GM23248 (cell line): ENCODE results near the gene SSU72. TPM values are rescaled to one million over a fixed set of nuclear protein-coding genes. Genes with fewer than 3 reads are reported as not detected.
A peak's percentile ranks its signal among the peaks of the same experiment; 100 is the strongest.
"Not testable (repeated sequence)": the region's sequence is repeated elsewhere in the genome, so short reads cannot be mapped to it uniquely, and the experiment has no call there.

Experiments
- DNase-seq: peaks from one replicate; pipeline ENCODE4 v3.0.0-alpha.2; 2015
- H2AFZ ChIP-seq: fragments of 200-600 bp; sonication (generic); 2 replicates; pipeline ENCODE4 v1.6.1; 2016; ENCODE audit warnings: antibody characterized with exemption
- H3F3A ChIP-seq: fragments of 200-600 bp; sonication (generic); 2 replicates; pipeline ENCODE4 v1.6.1; 2016; ENCODE audit warnings: mild to moderate bottlenecking, antibody characterized with exemption, mixed run types; ENCODE audit not compliant: insufficient read depth
- H3K27ac ChIP-seq: fragments of 200-600 bp; sonication (generic); 2 replicates; pipeline ENCODE4 v1.5.1; 2016; ENCODE audit warnings: mild to moderate bottlenecking
- H3K27me3 ChIP-seq: fragments of 200-600 bp; sonication (generic); replicated peaks from 2 replicates; pipeline ENCODE4 v1.6.1; 2016; ENCODE audit warnings: mild to moderate bottlenecking; ENCODE audit not compliant: insufficient read depth
- H3K36me3 ChIP-seq: fragments of 200-600 bp; sonication (generic); 2 replicates; pipeline ENCODE4 v1.6.1; 2016; ENCODE audit warnings: low read depth, mild to moderate bottlenecking
- H3K4me1 ChIP-seq: fragments of 200-600 bp; sonication (generic); 2 replicates; pipeline ENCODE4 v1.6.1; 2016; ENCODE audit warnings: mild to moderate bottlenecking; ENCODE audit not compliant: insufficient read depth
- H3K4me2 ChIP-seq: fragments of 200-600 bp; sonication (generic); one replicate; pipeline ENCODE4 v1.6.1; 2016; ENCODE audit warnings: mild to moderate bottlenecking; ENCODE audit not compliant: unreplicated experiment
- H3K4me3 ChIP-seq: fragments of 200-600 bp; sonication (generic); 2 replicates; pipeline ENCODE4 v1.5.1; 2016; ENCODE audit warnings: mild to moderate bottlenecking
- H3K79me2 ChIP-seq: fragments of 200-600 bp; sonication (generic); 2 replicates; pipeline ENCODE4 v1.6.1; 2016; ENCODE audit warnings: mild to moderate bottlenecking; ENCODE audit not compliant: insufficient read depth
- H3K9ac ChIP-seq: fragments of 200-600 bp; sonication (generic); 2 replicates; pipeline ENCODE4 v1.6.1; 2016; ENCODE audit warnings: mild to moderate bottlenecking
- H3K9me2 ChIP-seq: fragments of 200-600 bp; sonication (generic); 2 replicates; pipeline ENCODE4 v1.6.1; 2016; ENCODE audit warnings: mixed run types, mild to moderate bottlenecking, moderate library complexity; ENCODE audit not compliant: insufficient read depth
- H3K9me3 ChIP-seq: fragments of 200-600 bp; sonication (generic); one replicate; pipeline ENCODE4 v1.6.1; 2017; ENCODE audit warnings: low read depth
- H4K20me1 ChIP-seq: fragments of 200-600 bp; sonication (generic); 2 replicates; pipeline ENCODE4 v1.6.0; 2016; ENCODE audit not compliant: insufficient read depth
- EZH2 ChIP-seq: fragments of 200-600 bp; sonication (generic); IDR thresholded peaks from 2 replicates; pipeline ENCODE4 v1.6.1; 2018; ENCODE audit warnings: antibody characterized with exemption, mild to moderate bottlenecking; ENCODE audit not compliant: insufficient read depth, poor library complexity, severe bottlenecking
- EZH2phosphoT487 ChIP-seq: fragments of 200-600 bp; sonication (generic); IDR thresholded peaks from 2 replicates; pipeline ENCODE4 v1.6.1; 2018; ENCODE audit warnings: antibody characterized with exemption, moderate library complexity, mild to moderate bottlenecking, low read depth; ENCODE audit not compliant: insufficient read depth
- WGBS, 2 experiments: methylation state at CpG; one replicate each; pipeline ENCODE4 v1.1.6; 2015 to 2017; ENCODE audit warnings: low lambda C conversion rate in 2 of 2, low coverage in 1 of 2; ENCODE audit errors: missing lambda C conversion rate in 2 of 2; 5-methylcytosine and 5-hydroxymethylcytosine counted together
- in situ Hi-C: fragments of 300-500 bp; cut with MboI; formaldehyde crosslinking; loops from 2 replicates; pipeline ENCODE4 v1.15.0; 2020
- polyA plus RNA-seq: library from polyadenylated mRNA; unstranded; fragments of >200 nt; fragmentation: Nextera tagmentation; extraction: Ambion mirVana; gene quantifications from 2 replicates; pipeline ENCODE4 v1.2.1, GENCODE V29; 2016
- total RNA-seq: library from RNA; depleted of rRNA; stranded (reverse); fragments of >200 nt; shearing (Covaris generic); gene quantifications from 2 replicates; pipeline ENCODE4 v1.2.3, GENCODE V29; 2014

Gene SSU72
- total and polyA plus RNA-seq, 2 experiments from 2014 or later, result 69.2 to 204 TPM

DNA sequence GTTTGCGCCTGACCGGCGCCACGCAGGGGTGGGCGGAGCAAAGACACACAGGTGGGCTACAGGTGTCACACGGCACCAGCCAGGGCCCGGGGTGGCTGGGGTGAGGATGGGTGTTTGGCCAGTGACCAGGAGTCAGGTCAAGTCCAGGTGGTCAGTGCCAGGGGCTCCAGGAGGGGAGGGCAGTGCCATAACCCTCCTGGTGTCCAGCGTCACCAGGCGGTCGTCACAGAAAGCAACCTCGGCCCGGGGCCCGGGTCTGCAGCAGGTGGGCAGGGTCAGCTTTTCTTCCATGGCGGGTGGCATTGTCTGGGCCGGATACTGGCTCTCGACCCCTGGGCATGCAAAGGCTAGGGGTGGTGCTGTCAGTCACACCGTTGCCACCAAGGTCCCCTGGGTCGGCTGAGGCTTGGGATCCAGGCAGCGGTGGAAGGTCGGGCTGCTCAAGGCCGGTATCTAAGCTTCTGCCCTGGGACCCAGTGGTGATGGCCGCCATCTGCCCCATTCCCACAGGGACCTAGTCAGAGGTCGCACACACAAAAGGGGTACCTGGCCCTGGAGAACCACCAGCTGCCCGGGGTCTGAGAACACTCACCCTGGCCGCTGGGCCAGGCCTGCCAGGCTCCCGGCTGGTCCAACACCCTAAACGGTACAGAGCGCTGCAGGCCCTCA, 23.5 kb upstream of the SSU72 start:
- Histone ChIP-seq H3F3A (0 out of 2 replicates have a peak, but pooled peaks cover 4% of the 10 kb centered on the region), H3K4me3 (no peak overlapping the region), H3K4me2 (no peak overlapping the region), H3K4me1 (no peaks in the 10 kb centered on the region), H3K36me3 (no peaks in the 10 kb centered on the region), H3K27ac (no peak overlapping the region), H3K9ac (no peak overlapping the region), H2AFZ (no peak overlapping the region), H3K9me2 (no peaks in the 10 kb centered on the region), H3K27me3 (peaks cover 12% of the 10 kb centered on the region; the same call in 1 of the 2 replicates), H3K9me3 (no peaks in the 10 kb centered on the region), H3K79me2 (no peaks in the 10 kb centered on the region), H4K20me1 (no peaks in the 10 kb centered on the region)
- TF ChIP-seq EZH2, result no peak
- no peak for TF ChIP-seq EZH2phosphoT487
- in situ Hi-C loops, result no loop called here
- WGBS, 2 experiments, result 87 to 89% methylated on average over 28 of the region's 28 CpGs
- no peak for DNase-seq

DNA sequence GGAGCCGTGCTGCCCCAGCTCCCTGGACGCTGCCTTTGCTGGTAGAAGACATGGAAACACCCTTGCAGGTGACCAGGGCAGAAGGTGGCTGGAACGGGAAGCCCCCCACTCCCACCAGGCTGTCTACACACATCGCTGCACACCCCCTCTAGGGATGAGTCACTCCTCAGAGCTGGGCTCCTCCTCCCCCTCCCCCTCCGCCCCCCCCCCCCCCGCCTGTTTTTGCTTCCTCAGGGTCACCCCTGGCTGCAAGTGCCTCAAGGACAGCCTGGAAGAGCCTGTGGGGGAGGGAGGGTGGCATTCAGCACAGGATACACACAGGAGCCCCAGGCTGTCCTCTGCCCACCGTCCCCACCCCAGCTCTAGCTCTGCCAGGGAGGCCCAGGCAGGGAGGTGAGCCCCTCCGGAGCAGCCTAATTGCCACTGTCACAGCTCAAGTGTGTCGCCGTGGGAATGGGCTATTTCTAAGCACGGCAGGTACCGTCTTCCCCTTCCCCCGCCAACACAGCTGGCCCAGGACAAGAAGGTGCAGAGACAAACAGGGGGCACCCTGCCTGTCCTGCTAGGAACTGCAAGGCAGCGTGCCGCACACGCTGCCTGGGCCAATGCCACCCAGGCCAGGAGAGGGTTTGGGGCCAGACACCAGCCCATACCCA, 22.7 kb upstream of the SSU72 start:
- Histone ChIP-seq H3K4me2 (no peak overlapping the region), H3K36me3 (no peaks in the 10 kb centered on the region), H3K4me1 (no peaks in the 10 kb centered on the region), H3K9me3 (no peaks in the 10 kb centered on the region), H3K4me3 (no peak overlapping the region), H3F3A (no peaks in the 10 kb centered on the region), H3K79me2 (no peaks in the 10 kb centered on the region), H3K27me3 (peaks cover 12% of the 10 kb centered on the region; the same call in 1 of the 2 replicates), H2AFZ (no peak overlapping the region), H3K9me2 (no peaks in the 10 kb centered on the region), H4K20me1 (no peaks in the 10 kb centered on the region), H3K9ac (no peak overlapping the region), H3K27ac (no peak overlapping the region)
- WGBS, 2 experiments, result 32% methylated on average over 15 of the region's 16 CpGs
- DNase-seq, result peak; percentile 63
- in situ Hi-C loops, result no loop called here
- no peak for TF ChIP-seq EZH2
- no peak for TF ChIP-seq EZH2phosphoT487

DNA sequence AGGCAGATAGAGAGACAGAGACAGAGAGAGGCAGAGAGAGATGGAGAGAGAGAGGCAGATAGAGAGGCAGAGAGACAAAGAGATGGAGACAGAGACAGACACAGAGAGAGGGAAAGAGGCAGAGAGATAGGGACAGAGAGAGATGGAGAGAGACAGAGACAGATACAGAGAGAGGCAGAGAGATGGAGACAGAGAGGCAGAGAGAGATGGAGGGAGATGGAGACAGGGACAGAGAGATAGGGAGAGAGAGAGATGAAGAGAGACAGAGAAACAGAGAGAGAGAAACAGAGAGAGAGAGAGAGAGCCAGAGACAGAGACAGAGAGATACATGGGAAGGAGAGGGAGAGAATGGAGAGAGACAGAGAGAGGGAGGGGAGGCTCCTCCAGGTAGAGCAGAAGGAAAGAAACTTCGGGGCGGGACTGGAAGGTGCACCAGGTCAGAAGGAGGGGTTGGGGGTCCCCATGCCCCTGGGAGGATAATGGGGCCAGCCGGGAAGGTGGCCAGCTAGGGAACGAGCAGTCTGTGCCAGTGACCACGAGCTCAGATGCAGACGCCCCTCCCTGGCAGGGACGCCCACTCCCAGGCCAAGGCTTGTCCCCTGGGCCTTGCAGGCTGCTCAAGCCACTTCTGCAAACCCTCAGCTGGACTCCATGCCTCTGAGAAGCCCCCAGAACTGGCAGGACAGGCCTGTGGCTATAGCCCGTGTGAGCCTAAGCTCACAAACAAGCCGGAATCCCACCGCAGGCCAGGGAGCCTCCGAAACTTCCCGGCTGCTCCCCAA, 22.0 kb upstream of the SSU72 start:
- no peaks in the 10 kb centered on the region for H3F3A ChIP-seq
- WGBS, 2 experiments, result 36 to 37% methylated on average over 11 to 12 of the region's 12 CpGs
- no peak for DNase-seq
- no peak overlapping the region for H3K4me3 ChIP-seq
- H3K4me1 ChIP-seq, result no peaks in the 10 kb centered on the region
- H3K36me3 ChIP-seq, result no peaks in the 10 kb centered on the region
- H3K9me3 ChIP-seq, result no peaks in the 10 kb centered on the region
- in situ Hi-C loops, result no loop called here
- H3K9me2 ChIP-seq, result no peaks in the 10 kb centered on the region
- no peak overlapping the region for H3K9ac ChIP-seq
- H3K27me3 ChIP-seq, result peaks cover 12% of the 10 kb centered on the region; the same call in 1 of the 2 replicates
- no peak overlapping the region for H3K4me2 ChIP-seq
- no peak overlapping the region for H3K27ac ChIP-seq
- H2AFZ ChIP-seq, result no peak overlapping the region
- no peaks in the 10 kb centered on the region for H4K20me1 ChIP-seq
- no peaks in the 10 kb centered on the region for H3K79me2 ChIP-seq
- no peak for TF ChIP-seq EZH2

DNA sequence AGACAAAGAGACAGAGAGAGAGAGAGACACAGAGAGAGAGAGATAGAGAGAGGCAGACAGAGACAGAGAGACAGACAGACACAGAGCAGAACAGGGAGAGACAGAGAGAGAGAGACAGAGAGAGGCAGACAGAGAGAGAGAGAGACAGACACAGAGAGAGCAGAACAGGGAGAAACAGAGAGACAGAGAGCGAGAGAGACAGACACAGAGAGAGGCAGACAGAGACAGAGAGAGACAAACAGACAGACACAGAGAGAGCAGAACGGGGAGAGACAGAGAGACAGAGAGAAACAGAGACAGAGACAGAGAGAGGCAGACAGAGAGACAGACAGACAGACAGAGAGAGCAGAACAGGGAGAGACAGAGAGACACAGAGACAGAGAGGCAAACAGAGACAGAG, 20.7 kb upstream of the SSU72 start:
- H3K9me3 ChIP-seq, H3K79me2 ChIP-seq, H3K4me3 ChIP-seq, H3K4me1 ChIP-seq, DNase-seq, H3K4me2 ChIP-seq, in situ Hi-C loops, H4K20me1 ChIP-seq, H3K36me3 ChIP-seq, H3K9ac ChIP-seq, H3K27ac ChIP-seq, H3K9me2 ChIP-seq, H2AFZ ChIP-seq, H3F3A ChIP-seq: not testable (repeated sequence)
- peaks cover 12% of the 10 kb centered on the region; the same call in 1 of the 2 replicates for H3K27me3 ChIP-seq
- WGBS, 2 experiments, result 69% methylated on average over 2 of the region's 2 CpGs; no CpG with 5 or more reads in 1 of the 2 experiments
